Endothelial cell of umbilical vein (primary cell): ENCODE data around the gene GABRB2. TPM values are rescaled to one million over a fixed set of nuclear protein-coding genes. Genes with fewer than 3 reads are reported as not detected.

Experiments used
- BruUV-seq: library from RNA; stranded (reverse); fragments of 400-500 nt; replicated peaks from 2 replicates; lab custom pipeline; 2021; lab: Mats Ljungman, UMichigan
- CTCF ChIA-PET: fragments of 300-600, 350-600 bp; sonication (Branson Sonifier 250); formaldehyde crosslinking; loops from one replicate; lab custom pipeline; 2021; ENCODE audit warnings: antibody characterized with exemption, inconsistent platforms; lab: Charles Lee
- POLR2A ChIA-PET: fragments of 300-600, 350-600 bp; sonication (Branson Sonifier 250); formaldehyde crosslinking; loops from one replicate; lab custom pipeline; 2021; ENCODE audit warnings: antibody characterized with exemption, inconsistent platforms; lab: Charles Lee
- DNase-seq: peaks from one replicate; pipeline ENCODE4 v3.0.0-alpha.2; 2011; ENCODE audit warnings: low read depth, low spot score
- FAIRE-seq: peaks from 2 replicates; lab custom pipeline; 2011; peaks lifted over from hg19 to GRCh38; lab: Jason Lieb, UNC
- H2AFZ ChIP-seq: 2 replicates; pipeline ENCODE4 v1.6.0; 2012; ENCODE audit warnings: low read depth, low read length, control low read depth, inconsistent platforms
- H3K27ac ChIP-seq: 2 replicates; pipeline ENCODE4 v1.5.1; 2011; ENCODE audit warnings: low read depth, mild to moderate bottlenecking, control low read depth, low read length, moderate library complexity; ENCODE audit not compliant: insufficient read depth
- H3K27me3 ChIP-seq, 2 experiments: 2 replicates each; pipeline versions ENCODE4 v1.6.0 to v1.6.1; 2011; ENCODE audit warnings: low read length in 2 of 2, mixed read lengths in 1 of 2; ENCODE audit not compliant: control insufficient read depth in 2 of 2, insufficient read depth in 2 of 2
- H3K36me3 ChIP-seq, 2 experiments: 2 replicates in 1 of 2; 3 replicates in 1 of 2; pipeline ENCODE4 v1.5.1; 2011; ENCODE audit warnings: low read length in 2 of 2, mild to moderate bottlenecking in 1 of 2, moderate library complexity in 1 of 2; ENCODE audit not compliant: control insufficient read depth in 2 of 2, insufficient read depth in 2 of 2; ENCODE audit errors: extremely low read depth in 1 of 2
- H3K4me1 ChIP-seq: 3 replicates; pipeline ENCODE4 v1.5.1; 2011; ENCODE audit warnings: mild to moderate bottlenecking, low read length; ENCODE audit not compliant: control insufficient read depth, insufficient read depth; ENCODE audit errors: extremely low read depth
- H3K4me2 ChIP-seq: 2 replicates; pipeline ENCODE4 v1.6.1; 2011; ENCODE audit warnings: low read length, control low read depth, mixed read lengths; ENCODE audit not compliant: insufficient read depth
- H3K4me3 ChIP-seq, 3 experiments: fragments of 200-600 bp in 1 of 3; sonication (generic), shearing (Covaris generic) in 1 of 3; replicated peaks in 1 of 3; 2 replicates each; pipeline ENCODE4 v1.5.1; 2011 to 2016; ENCODE audit warnings: control low read depth in 3 of 3, low read length in 3 of 3, mild to moderate bottlenecking in 2 of 3, inconsistent platforms in 1 of 3, low read depth in 1 of 3, moderate library complexity in 1 of 3; ENCODE audit not compliant: insufficient read depth in 1 of 3
- H3K79me2 ChIP-seq: 2 replicates; pipeline ENCODE4 v1.6.0; 2012; ENCODE audit warnings: low read length, inconsistent platforms; ENCODE audit not compliant: control insufficient read depth, insufficient read depth
- H3K9ac ChIP-seq: replicated peaks from 2 replicates; pipeline ENCODE3; 2011; ENCODE audit warnings: low read length, control low read depth; ENCODE audit not compliant: insufficient read depth; ENCODE audit errors: extremely low read depth
- H3K9me1 ChIP-seq: replicated peaks from 3 replicates; pipeline ENCODE4 v1.6.0; 2011; ENCODE audit warnings: mild to moderate bottlenecking, low read length; ENCODE audit not compliant: control insufficient read depth, insufficient read depth; ENCODE audit errors: extremely low read depth
- H3K9me3 ChIP-seq: replicated peaks from 2 replicates; pipeline ENCODE4 v1.5.1; 2012; ENCODE audit warnings: low read length, inconsistent platforms; ENCODE audit not compliant: control insufficient read depth, insufficient read depth
- H4K20me1 ChIP-seq: replicated peaks from 2 replicates; pipeline ENCODE3; 2011; ENCODE audit warnings: mild to moderate bottlenecking, low read length; ENCODE audit not compliant: control insufficient read depth, insufficient read depth; ENCODE audit errors: extremely low read depth
- CTCF ChIP-seq, 2 donors: IDR thresholded peaks; 1 replicate in 1 of 2; 2 replicates in 1 of 2; pipeline ENCODE4 v1.5.1; 2011; ENCODE audit warnings: low read length in 2 of 2, mild to moderate bottlenecking in 2 of 2, moderate library complexity in 2 of 2, control low read depth in 1 of 2, inconsistent platforms in 1 of 2, low read depth in 1 of 2; ENCODE audit not compliant: insufficient read depth in 1 of 2; ENCODE audit errors: extremely low read depth in 1 of 2
- EZH2 ChIP-seq: IDR thresholded peaks from 2 replicates; pipeline ENCODE4 v1.6.1; 2012; ENCODE audit warnings: borderline replicate concordance, low read depth, mild to moderate bottlenecking, moderate library complexity, low read length, inconsistent platforms; ENCODE audit not compliant: severe bottlenecking
- FOS ChIP-seq: IDR thresholded peaks from 2 replicates; pipeline ENCODE4 v1.6.1; 2011; ENCODE audit warnings: mild to moderate bottlenecking, low read length, moderate library complexity, borderline replicate concordance; ENCODE audit not compliant: insufficient read depth
- GATA2 ChIP-seq: IDR thresholded peaks from 2 replicates; pipeline ENCODE4 v1.7.0; 2011; ENCODE audit warnings: low read depth, mild to moderate bottlenecking, moderate library complexity, mixed read lengths, low read length; ENCODE audit not compliant: insufficient read length, insufficient read depth
- JUN ChIP-seq: IDR thresholded peaks from 2 replicates; pipeline ENCODE4 v1.6.1; 2011; ENCODE audit warnings: borderline replicate concordance, low read depth; ENCODE audit not compliant: insufficient read length, insufficient read depth
- MYC ChIP-seq: IDR thresholded peaks from one replicate; pipeline ENCODE4 v1.6.1; 2011; ENCODE audit warnings: mild to moderate bottlenecking, low read depth, low read length
- POLR2A ChIP-seq: IDR thresholded peaks from 2 replicates; pipeline ENCODE4 v1.6.1; 2012; ENCODE audit warnings: low read depth, mild to moderate bottlenecking, control low read depth, low read length
- POLR2AphosphoS5 ChIP-seq: IDR thresholded peaks from 2 replicates; pipeline ENCODE4 v1.6.1; 2012; ENCODE audit warnings: low read depth, mild to moderate bottlenecking, control low read depth, low read length, moderate library complexity; ENCODE audit not compliant: insufficient read depth
- dilution Hi-C: fragments of 300-500 bp; cut with MboI; formaldehyde crosslinking; loops from one replicate; pipeline ENCODE4 v1.15.0; 2019; ENCODE audit warnings: low sequenced_read_pairs; ENCODE audit not compliant: extremely low pct_ligation_motif_present
- intact Hi-C: fragments of 100-400 bp; cut with micrococcal nuclease; formaldehyde crosslinking; loops from one replicate; pipeline ENCODE4 v1.10.0; 2022
- polyA plus RNA-seq, 4 experiments: library from polyadenylated mRNA; depleted of rRNA in 3 of 4; stranded (reverse) in 3 of 4; unstranded in 1 of 4; fragments of >200 nt; gene quantifications; 2 replicates each; pipeline versions ENCODE4 v1.2.1 to v1.2.3, GENCODE V29; 2011 to 2012; ENCODE audit warnings: missing spikeins in 1 of 4
- total RNA-seq: library from RNA; stranded (reverse); gene quantifications from 2 replicates; pipeline ENCODE4 v1.2.3, GENCODE V29; 2021
- TF ChIP-seq, protein P1 (sequence below): IDR thresholded peaks from 2 replicates; pipeline ENCODE4 v1.6.1; 2011; ENCODE audit not compliant: insufficient read depth, insufficient read length

Gene GABRB2
- total and polyA plus RNA-seq, 2 donors (not counting 3 experiments of a cell fraction or from before 2014, with no cell fraction given), result not detected

DNA sequence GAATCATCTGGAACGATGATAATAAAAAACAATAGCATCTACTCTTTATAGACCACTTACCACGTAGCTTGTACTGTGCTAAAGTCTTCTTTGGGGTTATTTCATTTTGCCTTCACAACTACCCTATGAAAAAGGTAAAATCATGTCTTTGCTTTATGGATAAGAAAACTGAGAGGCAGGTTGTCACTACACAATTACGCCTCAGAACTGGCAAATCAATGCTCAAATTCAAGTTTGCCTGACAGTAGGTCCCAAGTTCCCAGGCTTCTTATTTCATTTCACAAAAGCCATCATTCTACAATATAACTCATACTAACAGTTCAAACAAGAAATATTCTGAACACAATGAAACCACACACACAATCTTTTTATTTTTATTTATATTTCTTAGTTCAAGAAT lies 258.5 kb downstream of the GABRB2 start:
- no peak overlapping the region for H3K4me3 ChIP-seq
- no peaks in the 10 kb centered on the region for H3K36me3 ChIP-seq
- BruUV-seq, result no TSS peak
- H3K4me2 ChIP-seq, result no peak overlapping the region
- H2AFZ ChIP-seq, result no peak overlapping the region
- dilution Hi-C loops, result no loop called here
- ChIA-PET CTCF (no interaction called here), POLR2A (no interaction called here)
- H3K4me1 ChIP-seq, result no peaks in the 10 kb centered on the region
- H3K79me2 ChIP-seq, result no peaks in the 10 kb centered on the region
- H3K27me3 ChIP-seq, result no peaks in the 10 kb centered on the region
- no peak overlapping the region for H3K9ac ChIP-seq
- DNase-seq (no peak), FAIRE-seq (no peak)
- peaks cover 4% of the 10 kb centered on the region for H3K9me3 ChIP-seq
- no peaks in the 10 kb centered on the region for H3K9me1 ChIP-seq
- no peak for TF ChIP-seq EZH2
- TF ChIP-seq CTCF (IDR thresholded peaks at IDR 0.05; ENCODE audit: extremely low read depth in 1 of 2, insufficient read depth in 1 of 2, low read depth in 1 of 2, low read length in 2 of 2), result no peak
- no peak for TF ChIP-seq POLR2A
- TF ChIP-seq MYC, result no peak
- TF ChIP-seq POLR2AphosphoS5, result no peak
- TF ChIP-seq, protein P1, sequence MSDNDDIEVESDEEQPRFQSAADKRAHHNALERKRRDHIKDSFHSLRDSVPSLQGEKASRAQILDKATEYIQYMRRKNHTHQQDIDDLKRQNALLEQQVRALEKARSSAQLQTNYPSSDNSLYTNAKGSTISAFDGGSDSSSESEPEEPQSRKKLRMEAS, result no peak
- no peak for TF ChIP-seq JUN
- no peak for TF ChIP-seq GATA2
- no peak for TF ChIP-seq FOS
- no peak overlapping the region for H3K27ac ChIP-seq
- intact Hi-C loops, result no loop called here
- H4K20me1 ChIP-seq, result no peaks in the 10 kb centered on the region
